Measurements from ENCODE around the gene NEU2.
"Not testable (repeated sequence)": the region's sequence is repeated elsewhere in the genome, so short reads cannot be mapped to it uniquely, and the experiment has no call there.

Gene NEU2

DNA sequence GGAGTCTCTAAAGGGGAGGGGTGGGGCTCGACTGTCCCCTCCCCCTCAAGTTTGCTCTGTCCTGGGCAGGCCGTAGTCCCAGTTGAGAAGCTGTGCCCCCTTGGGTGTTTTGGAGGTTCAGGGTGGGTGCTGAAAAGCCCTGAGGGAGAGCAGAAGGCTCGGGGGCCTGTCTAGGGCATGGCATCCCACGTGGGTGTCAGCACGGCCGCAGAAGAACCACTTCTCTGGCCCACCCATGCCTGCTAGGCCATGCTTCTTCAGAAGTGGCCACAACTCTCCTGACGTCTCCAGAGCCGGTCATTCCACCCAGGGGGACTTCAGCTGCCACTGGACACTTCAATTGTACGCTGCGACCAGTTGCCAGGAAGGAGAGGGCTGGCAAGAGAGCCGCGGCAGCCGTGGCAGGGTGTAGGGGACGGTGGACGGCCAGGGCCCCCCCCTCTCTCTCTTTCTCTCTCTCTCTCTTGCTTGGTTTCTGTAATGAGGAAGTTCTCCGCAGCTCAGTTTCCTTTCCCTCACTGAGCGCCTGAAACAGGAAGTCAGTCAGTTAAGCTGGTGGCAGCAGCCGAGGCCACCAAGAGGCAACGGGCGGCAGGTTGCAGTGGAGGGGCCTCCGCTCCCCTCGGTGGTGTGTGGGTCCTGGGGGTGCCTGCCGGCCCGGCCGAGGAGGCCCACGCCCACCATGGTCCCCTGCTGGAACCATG, 27.5 kb downstream of the NEU2 start, which contains the start of gene INPP5D:
Gene INPP5D (plus strand): TSS at position 546 of the 704 bp plus-strand sequence. CDS start 137 bp downstream, at position 683.
- DNase-seq: no peak

- no peak for DNase-seq
These were observed 28.1 kb downstream of the NEU2 start for GRCh38 chr2:233060501-233060979.

GRCh38 chr2:233060980-233061590, 28.6 kb downstream of the NEU2 start:
- DNase-seq: no peak

DNA sequence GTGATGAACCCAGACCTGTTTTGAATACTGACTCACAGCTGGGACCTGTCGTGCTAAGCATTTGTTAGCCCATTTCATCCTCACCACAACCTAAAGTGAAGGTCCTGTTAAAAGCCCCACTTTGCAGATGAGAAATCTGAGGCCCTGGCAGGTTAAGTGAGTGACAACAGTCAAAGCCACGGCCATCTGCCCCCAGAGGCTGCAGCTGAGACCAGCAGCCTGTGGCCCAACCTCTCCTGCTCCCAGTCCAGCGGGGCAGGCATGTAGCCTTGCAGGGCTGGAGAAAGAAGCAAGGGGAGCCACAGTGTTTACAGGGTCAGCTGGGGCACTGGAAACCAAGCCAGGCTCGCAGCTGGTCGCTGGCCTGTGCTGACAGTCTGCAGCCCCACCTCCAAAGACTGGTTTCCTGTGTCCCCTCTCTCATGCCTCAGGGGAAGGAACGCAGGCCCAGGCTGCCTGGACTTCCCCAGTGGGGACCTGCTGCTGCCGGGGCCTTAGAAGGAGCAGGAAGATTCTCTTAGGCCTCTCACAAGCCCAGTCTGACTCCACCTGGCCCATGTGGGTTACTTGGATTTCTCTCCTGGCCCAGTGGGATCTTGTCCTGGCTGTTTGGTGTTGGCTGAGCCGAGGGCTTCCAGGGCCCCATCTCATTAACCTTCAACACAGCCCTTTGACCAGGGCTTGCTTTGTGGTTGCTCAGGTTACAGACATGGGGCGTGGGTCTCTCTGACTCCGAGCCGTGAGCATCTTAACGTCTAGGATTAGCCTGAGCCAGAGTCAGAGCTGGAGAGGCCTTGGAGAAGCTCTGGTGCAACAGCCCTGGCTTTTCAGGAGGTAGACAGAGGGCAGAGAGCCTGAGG, 29.3 kb downstream of the NEU2 start:
- no peak for DNase-seq

DNA sequence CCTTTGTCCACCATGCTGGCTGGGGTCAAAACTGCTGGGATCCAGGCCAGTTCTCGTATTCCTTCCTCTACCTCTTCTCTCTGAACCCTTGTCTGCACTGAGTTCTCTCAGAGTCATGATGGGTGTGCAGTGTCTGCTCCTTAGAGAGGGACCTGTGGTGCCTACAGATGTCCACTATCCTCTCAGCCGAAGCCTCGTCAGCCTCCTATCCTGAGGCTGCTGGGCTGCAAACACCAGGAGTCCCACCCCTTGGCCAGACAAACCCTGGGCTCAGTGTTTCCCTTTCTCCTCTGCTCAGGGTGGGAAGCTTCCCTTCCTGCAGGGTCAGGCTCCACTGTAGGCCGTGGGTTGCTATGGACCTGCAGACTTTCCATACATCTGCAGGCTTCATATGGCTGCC, 30.0 kb downstream of the NEU2 start:
- no peak for DNase-seq

- DNase-seq: no peak
These were observed 30.4 kb downstream of the NEU2 start for GRCh38 chr2:233062946-233063268.

DNA sequence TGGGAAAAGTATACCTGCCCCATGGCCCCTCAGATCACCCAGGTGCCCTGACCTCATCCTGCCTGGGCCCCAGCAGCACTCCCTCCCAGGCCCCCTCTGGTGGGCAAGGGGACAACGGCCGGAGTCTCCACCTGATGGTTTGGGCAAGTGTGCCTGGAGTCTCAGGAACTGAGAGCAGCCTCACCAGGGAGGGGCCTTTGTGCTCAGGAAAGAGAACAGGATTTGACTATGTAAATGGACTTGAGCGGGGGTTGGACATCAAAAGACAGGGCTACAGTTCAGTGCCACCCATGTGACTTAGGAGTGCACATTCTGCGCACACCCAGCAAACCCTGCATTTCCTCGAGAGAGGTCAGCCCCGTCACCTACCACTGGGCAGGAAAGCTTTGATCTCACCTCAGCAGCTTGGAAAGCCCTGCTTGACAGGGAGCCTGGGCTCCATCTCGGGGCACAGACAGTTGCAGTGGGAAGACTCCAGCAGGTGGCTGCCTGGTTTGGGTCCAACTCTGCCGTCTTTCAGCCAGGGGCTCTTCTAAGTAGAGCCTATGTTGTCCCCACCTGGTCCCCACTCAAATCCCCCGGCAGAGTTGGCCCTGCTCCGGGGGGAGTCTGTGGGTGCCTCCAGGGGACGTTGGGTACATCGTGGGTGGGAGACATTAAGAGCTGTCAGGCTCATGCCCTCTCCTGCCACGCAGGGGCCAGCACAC, 30.9 kb downstream of the NEU2 start:
- no peak for DNase-seq

GRCh38 chr2:233063976-233064411, 31.5 kb downstream of the NEU2 start:
- no peak for DNase-seq

DNA sequence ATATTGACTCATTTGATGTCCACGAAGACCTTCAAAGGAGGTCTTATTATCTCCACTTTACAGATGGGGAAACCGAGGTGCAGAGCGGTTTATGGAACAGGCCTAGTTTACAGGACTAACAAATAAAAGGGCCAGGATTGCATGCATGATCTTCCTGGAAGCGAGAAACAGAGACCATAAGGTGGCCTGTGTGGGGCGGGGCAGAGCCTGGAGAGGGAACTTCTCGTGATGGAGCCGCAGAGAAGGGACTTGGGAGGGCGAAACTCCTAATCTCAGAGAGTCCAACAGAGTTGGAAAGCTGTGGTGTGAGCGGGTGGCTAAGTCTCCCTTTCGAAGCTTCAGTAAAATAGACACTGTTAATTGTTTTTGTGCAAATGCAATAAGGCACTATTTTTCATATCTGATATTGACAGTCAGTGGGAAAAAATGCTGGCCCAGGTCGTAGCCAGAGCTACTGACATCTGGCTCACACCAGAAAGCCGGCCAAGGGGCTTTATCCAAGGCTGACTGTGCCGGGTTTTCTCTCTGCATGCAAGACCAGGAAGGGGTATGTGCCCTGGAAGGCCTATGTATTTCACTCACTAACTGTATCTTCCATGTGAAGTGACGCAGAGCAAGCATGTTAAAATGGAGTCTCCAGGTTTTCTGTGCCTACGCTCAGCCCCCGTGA, 32.2 kb downstream of the NEU2 start:
- no peak for DNase-seq

GRCh38 chr2:233065200-233065589, 32.7 kb downstream of the NEU2 start:
- not testable (repeated sequence) for DNase-seq

GRCh38 chr2:233065954-233066470, 33.5 kb downstream of the NEU2 start:
- DNase-seq: no peak

GRCh38 chr2:233068762-233069418, 36.4 kb downstream of the NEU2 start:
- DNase-seq: no peak

DNA sequence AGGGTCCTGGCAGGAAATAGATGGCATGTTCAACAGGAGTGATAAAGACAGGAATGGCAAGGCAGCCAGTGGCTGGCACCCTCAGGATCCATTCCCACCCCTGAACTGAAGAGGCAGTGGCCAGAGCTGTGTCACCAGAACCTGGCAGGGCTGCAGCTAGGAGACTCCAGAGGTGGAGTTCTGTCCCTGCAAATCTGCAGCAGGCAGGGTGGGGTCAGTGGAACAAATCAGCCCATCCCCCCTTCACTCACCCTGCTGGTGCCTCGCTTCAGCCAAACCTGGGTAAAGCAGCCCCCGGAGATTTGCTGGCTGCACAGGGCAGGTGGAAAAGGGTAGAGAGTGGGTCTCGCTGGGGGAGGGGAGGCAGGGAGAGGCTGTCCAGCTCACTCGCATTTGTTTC, 40.4 kb downstream of the NEU2 start:
- no peak for DNase-seq

DNA sequence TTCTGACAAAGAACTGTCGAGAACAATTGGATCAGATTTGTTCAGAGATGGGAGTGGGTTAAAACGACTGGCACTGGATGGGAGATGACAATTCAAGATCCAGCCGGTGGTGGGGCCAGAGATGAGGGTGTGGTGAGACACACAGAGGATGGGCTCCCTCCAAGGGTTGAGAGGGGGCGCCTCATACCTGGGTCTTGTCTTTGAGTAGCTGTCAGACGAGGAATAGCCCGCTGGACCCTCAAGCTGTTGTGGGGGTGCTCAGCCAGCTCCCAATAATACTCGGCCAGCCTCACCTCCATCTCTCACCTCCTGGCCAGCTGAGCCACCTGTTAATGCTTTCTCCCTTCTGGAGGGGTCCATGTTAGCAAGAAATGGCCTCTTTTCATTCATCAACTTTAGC, 41.6 kb downstream of the NEU2 start:
- DNase-seq: no peak

DNA sequence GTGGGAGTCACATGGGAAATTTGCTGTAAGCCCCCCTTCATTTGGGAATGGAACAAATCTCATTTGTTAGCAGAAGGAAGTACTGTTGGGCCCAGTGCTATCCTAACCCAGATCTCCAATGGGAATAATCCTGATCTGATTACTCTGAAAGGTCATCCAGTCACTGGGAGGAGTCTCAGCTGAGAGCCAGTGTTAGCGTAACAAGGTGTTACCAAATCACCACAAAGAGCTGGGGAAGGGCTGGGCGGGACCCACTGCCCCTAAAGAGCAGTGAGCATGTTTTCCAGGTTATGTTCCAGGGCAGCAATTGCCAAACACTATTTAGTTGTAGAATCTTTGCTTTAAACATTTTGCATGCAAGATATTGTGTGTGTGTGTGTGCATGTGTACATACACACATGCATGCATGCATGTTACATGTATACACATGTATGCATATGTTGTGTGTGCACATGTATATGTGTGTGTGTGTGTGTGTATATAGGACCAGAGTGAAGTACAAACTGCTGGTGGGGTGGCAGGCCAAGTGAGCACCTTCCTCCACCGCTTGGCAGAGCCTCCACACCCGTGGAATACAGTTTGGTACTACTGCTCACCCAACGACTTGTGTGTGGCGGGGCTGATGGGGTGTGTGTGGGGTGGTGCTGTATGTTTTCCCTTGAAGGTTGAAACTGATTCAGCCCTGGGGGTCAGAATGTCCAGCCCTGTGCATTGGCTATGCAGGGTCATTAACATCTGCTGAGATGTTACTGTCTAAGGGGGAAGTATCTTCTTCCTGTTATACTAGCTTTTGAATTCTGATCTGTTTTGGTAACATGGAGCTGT, 42.9 kb downstream of the NEU2 start:
- DNase-seq: no peak

DNA sequence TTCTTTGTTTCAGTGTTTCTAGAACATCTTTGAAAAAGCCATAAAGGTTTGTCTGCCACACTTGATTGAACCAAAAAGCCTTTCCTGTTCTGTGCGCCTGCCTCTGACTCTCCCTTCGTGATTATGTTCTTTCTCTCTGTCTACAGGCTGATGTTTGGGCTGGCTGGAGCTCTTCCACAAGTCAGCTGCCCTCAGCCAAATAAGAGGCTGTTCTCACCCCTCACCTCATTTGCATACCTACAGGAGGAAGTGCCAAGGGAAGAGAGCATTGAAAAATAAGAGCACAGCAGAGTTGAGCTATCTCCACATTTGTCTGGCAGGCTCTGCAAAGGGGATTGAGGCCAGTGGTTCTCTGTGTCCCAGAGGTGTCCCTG, 43.5 kb downstream of the NEU2 start:
- no peak for DNase-seq

- DNase-seq: no peak
These were observed 44.3 kb downstream of the NEU2 start for GRCh38 chr2:233076749-233077148.

GRCh38 chr2:233079473-233079877, 47.0 kb downstream of the NEU2 start:
- no peak for DNase-seq

DNA sequence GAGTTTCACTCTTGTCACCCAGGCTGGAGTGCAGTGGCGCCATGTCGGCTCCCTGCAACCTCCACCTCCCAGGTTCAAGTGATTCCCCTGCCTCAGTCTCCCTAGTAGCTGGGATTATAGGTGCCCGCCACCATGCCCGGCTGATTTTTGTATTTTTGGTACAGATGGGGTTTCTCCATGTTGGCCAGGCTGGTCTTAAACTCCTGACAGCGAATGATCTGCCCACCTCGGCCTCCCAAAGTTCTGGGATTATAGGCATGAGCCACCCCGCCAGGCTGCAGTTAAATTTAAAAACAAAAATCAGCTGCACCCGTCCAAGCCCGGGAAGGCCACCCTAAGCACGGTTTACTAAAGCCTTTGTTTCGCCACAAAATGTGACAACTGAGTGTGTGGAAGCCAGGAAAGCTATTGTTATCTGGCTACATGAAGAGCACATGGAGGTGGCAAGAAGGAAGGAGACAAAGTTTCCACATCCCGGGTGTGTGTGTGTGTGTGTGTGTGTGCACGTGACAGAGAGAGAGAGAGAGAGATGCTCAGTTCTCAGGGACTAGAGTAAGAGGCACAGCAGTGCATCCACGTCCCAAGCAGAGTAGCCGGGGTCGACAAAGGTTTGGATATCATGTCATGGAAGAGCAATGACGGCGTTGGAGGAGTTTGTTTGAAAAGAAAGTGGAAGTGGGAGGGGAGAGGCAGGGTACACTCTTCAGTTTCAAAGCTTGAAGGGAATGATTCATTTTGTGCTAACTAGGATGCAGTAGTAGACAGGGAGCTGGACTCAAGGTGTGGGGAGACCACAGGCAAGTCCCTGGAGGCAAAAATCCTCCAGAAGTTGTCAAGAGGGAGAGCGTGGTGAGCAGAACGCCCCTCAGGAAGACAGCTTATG, 47.7 kb downstream of the NEU2 start:
- DNase-seq: no peak

GRCh38 chr2:233080836-233081229, 48.4 kb downstream of the NEU2 start:
- no peak for DNase-seq
